Ascending aorta (tissue), 1 donor: ENCODE measurements around the gene ARRB1. TPM values are rescaled to one million over a fixed set of nuclear protein-coding genes. Genes with fewer than 3 reads are reported as not detected.

Experiments
- total RNA-seq: library from RNA; depleted of rRNA; stranded (reverse); fragments of >200 nt; gene quantifications from one replicate; pipeline ENCODE4 v1.1.0, GENCODE V29; 2016

The ARRB1 gene
- total RNA-seq, 1 donor from 2014 or later, result 78.2 TPM

Other genes with a start within 250 kb of the ARRB1 start
- 403 TPM for gene SLCO2B1, start 200.6 kb downstream of the ARRB1 start, total RNA-seq
- not detected for gene TPBGL, start 110.9 kb downstream of the ARRB1 start, total RNA-seq
- 511 TPM for gene RPS3, start 47.9 kb upstream of the ARRB1 start, total RNA-seq
- not detected for gene KLHL35, start 81.5 kb upstream of the ARRB1 start, total RNA-seq
- 64.6 TPM for gene GDPD5, start 174.3 kb upstream of the ARRB1 start, total RNA-seq
- 1,290 TPM for gene SERPINH1, start 210.6 kb upstream of the ARRB1 start, total RNA-seq